ENCODE results near the gene STX5.

The STX5 gene

GRCh38 chr11:62831520-62832335, at the start of gene STX5:
TSS of gene STX5 (minus strand) at chr11:62832051. CDS start at chr11:62831243, 808 bp downstream.
- H3K9me3 ChIP-seq (ENCODE audit: control insufficient read depth in 5 of 5, low read length in 5 of 5), result no peaks in the 10 kb centered on the region
- H3K27ac ChIP-seq (ENCODE audit: low read depth, low read length), result peak within 1 kb of the TSS; percentile 96
- H3K27me3 ChIP-seq (ENCODE audit: control insufficient read depth in 5 of 5, insufficient read depth in 4 of 5, low read length in 5 of 5), result no peaks in the 10 kb centered on the region
- H3K4me1 ChIP-seq (ENCODE audit: control insufficient read depth in 5 of 5, insufficient read depth in 5 of 5, low read length in 5 of 5), result peaks cover 13 to 40% (median 35%) of the 10 kb centered on the region in 5 donors
- H3K36me3 ChIP-seq (ENCODE audit: control insufficient read depth in 5 of 5, insufficient read depth in 5 of 5, low read length in 5 of 5), result peaks cover 13 to 44% (median 38%) of the 10 kb centered on the region in 5 donors
- peak within 1 kb of the TSS; percentile 90 to 94 (median 91) for H3K4me3 ChIP-seq (ENCODE audit: low read depth in 1 of 5, low read length in 5 of 5)
- H3K9ac ChIP-seq (ENCODE audit: low read length in 5 of 5), result peak within 1 kb of the TSS; percentile 92 to 99 (median 95)

- Histone ChIP-seq H3K9ac (ENCODE audit: low read length in 5 of 5) (peak within 1 kb of the TSS; percentile 96 to 99 (median 99)), H3K9me3 (ENCODE audit: control insufficient read depth in 5 of 5, low read length in 5 of 5) (no peaks in the 10 kb centered on the region), H3K27ac (ENCODE audit: low read depth, low read length) (peak within 1 kb of the TSS; percentile 98), H3K4me1 (ENCODE audit: control insufficient read depth in 5 of 5, insufficient read depth in 5 of 5, low read length in 5 of 5) (peaks cover 13 to 57% (median 48%) of the 10 kb centered on the region in 5 donors), H3K27me3 (ENCODE audit: control insufficient read depth in 5 of 5, insufficient read depth in 4 of 5, low read length in 5 of 5) (no peaks in the 10 kb centered on the region), H3K36me3 (ENCODE audit: control insufficient read depth in 5 of 5, insufficient read depth in 5 of 5, low read length in 5 of 5) (peaks cover 9 to 35% (median 33%) of the 10 kb centered on the region in 5 donors), H3K4me3 (ENCODE audit: low read depth in 1 of 5, low read length in 5 of 5) (peak within 1 kb of the TSS; percentile 90 to 100 (median 99))
These were observed 49.1 kb upstream of the STX5 start, which contains the start of gene SLC3A2 for GRCh38 chr11:62880803-62881578. TSS of gene SLC3A2 (plus strand) at chr11:62880896. CDS start at chr11:62881024, 128 bp downstream.

- Histone ChIP-seq H3K27me3 (ENCODE audit: control insufficient read depth in 5 of 5, insufficient read depth in 4 of 5, low read length in 5 of 5) (no peaks in the 10 kb centered on the region), H3K9ac (ENCODE audit: low read length in 5 of 5) (peak overlapping the region; percentile 95 to 99 (median 99)), H3K4me1 (ENCODE audit: control insufficient read depth in 5 of 5, insufficient read depth in 5 of 5, low read length in 5 of 5) (peaks cover 13 to 51% (median 47%) of the 10 kb centered on the region in 5 donors), H3K36me3 (ENCODE audit: control insufficient read depth in 5 of 5, insufficient read depth in 5 of 5, low read length in 5 of 5) (peaks cover 9 to 28% (median 27%) of the 10 kb centered on the region in 5 donors), H3K4me3 (ENCODE audit: low read depth in 1 of 5, low read length in 5 of 5) (peak overlapping the region; percentile 84 to 100 (median 99)), H3K27ac (ENCODE audit: low read depth, low read length) (peak overlapping the region; percentile 98), H3K9me3 (ENCODE audit: control insufficient read depth in 5 of 5, low read length in 5 of 5) (no peaks in the 10 kb centered on the region)
These were observed 48.5 kb upstream of the STX5 start for GRCh38 chr11:62880231-62880802.

- Histone ChIP-seq H3K27ac (ENCODE audit: low read depth, low read length) (peak overlapping the region; percentile 98), H3K4me1 (ENCODE audit: control insufficient read depth in 5 of 5, insufficient read depth in 5 of 5, low read length in 5 of 5) (peaks cover 13 to 46% (median 44%) of the 10 kb centered on the region in 5 donors), H3K36me3 (ENCODE audit: control insufficient read depth in 5 of 5, insufficient read depth in 5 of 5, low read length in 5 of 5) (peaks cover 9 to 19% (median 18%) of the 10 kb centered on the region in 5 donors), H3K4me3 (ENCODE audit: low read depth in 1 of 5, low read length in 5 of 5) (peak overlapping the region; percentile 84 to 100 (median 99)), H3K9me3 (ENCODE audit: control insufficient read depth in 5 of 5, low read length in 5 of 5) (no peaks in the 10 kb centered on the region), H3K27me3 (ENCODE audit: control insufficient read depth in 5 of 5, insufficient read depth in 4 of 5, low read length in 5 of 5) (no peaks in the 10 kb centered on the region), H3K9ac (ENCODE audit: low read length in 5 of 5) (peak overlapping the region in 4 of 5 donors; percentile 95 to 99 (median 98))
These were observed 47.6 kb upstream of the STX5 start for GRCh38 chr11:62879235-62879978.

GRCh38 chr11:62876712-62877111, 44.9 kb upstream of the STX5 start:
- Histone ChIP-seq H3K27me3 (ENCODE audit: control insufficient read depth in 5 of 5, insufficient read depth in 4 of 5, low read length in 5 of 5) (no peaks in the 10 kb centered on the region), H3K36me3 (ENCODE audit: control insufficient read depth in 5 of 5, insufficient read depth in 5 of 5, low read length in 5 of 5) (no peaks in the 10 kb centered on the region), H3K4me1 (ENCODE audit: control insufficient read depth in 5 of 5, insufficient read depth in 5 of 5, low read length in 5 of 5) (peaks cover 8 to 19% (median 18%) of the 10 kb centered on the region in 5 donors), H3K9ac (ENCODE audit: low read length in 5 of 5) (no peak overlapping the region), H3K27ac (ENCODE audit: low read depth, low read length) (no peak overlapping the region), H3K9me3 (ENCODE audit: control insufficient read depth in 5 of 5, low read length in 5 of 5) (no peaks in the 10 kb centered on the region), H3K4me3 (ENCODE audit: low read depth in 1 of 5, low read length in 5 of 5) (no peak overlapping the region)

- Histone ChIP-seq H3K36me3 (ENCODE audit: control insufficient read depth in 5 of 5, insufficient read depth in 5 of 5, low read length in 5 of 5) (no peaks in the 10 kb centered on the region), H3K9ac (ENCODE audit: low read length in 5 of 5) (no peak overlapping the region), H3K4me3 (ENCODE audit: low read depth in 1 of 5, low read length in 5 of 5) (no peak overlapping the region), H3K4me1 (ENCODE audit: control insufficient read depth in 5 of 5, insufficient read depth in 5 of 5, low read length in 5 of 5) (peaks cover 8 to 18% (median 17%) of the 10 kb centered on the region in 5 donors), H3K27me3 (ENCODE audit: control insufficient read depth in 5 of 5, insufficient read depth in 4 of 5, low read length in 5 of 5) (no peaks in the 10 kb centered on the region), H3K27ac (ENCODE audit: low read depth, low read length) (no peak overlapping the region), H3K9me3 (ENCODE audit: control insufficient read depth in 5 of 5, low read length in 5 of 5) (no peaks in the 10 kb centered on the region)
These were observed 44.0 kb upstream of the STX5 start for GRCh38 chr11:62875698-62876478.

- no peak overlapping the region for H3K4me3 ChIP-seq (ENCODE audit: low read depth in 1 of 5, low read length in 5 of 5)
- H3K36me3 ChIP-seq (ENCODE audit: control insufficient read depth in 5 of 5, insufficient read depth in 5 of 5, low read length in 5 of 5), result no peaks in the 10 kb centered on the region
- no peak overlapping the region for H3K27ac ChIP-seq (ENCODE audit: low read depth, low read length)
- no peak overlapping the region for H3K9ac ChIP-seq (ENCODE audit: low read length in 5 of 5)
- peaks cover 4 to 11% (median 10%) of the 10 kb centered on the region in 5 donors for H3K4me1 ChIP-seq (ENCODE audit: control insufficient read depth in 5 of 5, insufficient read depth in 5 of 5, low read length in 5 of 5)
- no peaks in the 10 kb centered on the region for H3K9me3 ChIP-seq (ENCODE audit: control insufficient read depth in 5 of 5, low read length in 5 of 5)
- no peaks in the 10 kb centered on the region for H3K27me3 ChIP-seq (ENCODE audit: control insufficient read depth in 5 of 5, insufficient read depth in 4 of 5, low read length in 5 of 5)
These were observed 43.0 kb upstream of the STX5 start for GRCh38 chr11:62874851-62875250.

- Histone ChIP-seq H3K9me3 (ENCODE audit: control insufficient read depth in 5 of 5, low read length in 5 of 5) (no peaks in the 10 kb centered on the region), H3K27me3 (ENCODE audit: control insufficient read depth in 5 of 5, insufficient read depth in 4 of 5, low read length in 5 of 5) (no peaks in the 10 kb centered on the region), H3K27ac (ENCODE audit: low read depth, low read length) (no peak overlapping the region), H3K4me1 (ENCODE audit: control insufficient read depth in 5 of 5, insufficient read depth in 5 of 5, low read length in 5 of 5) (peaks cover 0 to 4% (median 0%) of the 10 kb centered on the region in 5 donors), H3K9ac (ENCODE audit: low read length in 5 of 5) (no peak overlapping the region), H3K36me3 (ENCODE audit: control insufficient read depth in 5 of 5, insufficient read depth in 5 of 5, low read length in 5 of 5) (no peaks in the 10 kb centered on the region), H3K4me3 (ENCODE audit: low read depth in 1 of 5, low read length in 5 of 5) (no peak overlapping the region)
These were observed 33.8 kb upstream of the STX5 start for GRCh38 chr11:62865635-62866034.

Data from subcutaneous abdominal adipose tissue (tissue), 5 donors.